Measurements from ENCODE around the gene ARHGAP26. TPM values are rescaled to one million over a fixed set of nuclear protein-coding genes. Genes with fewer than 3 reads are reported as not detected.

Gene ARHGAP26
- total RNA-seq, 1 experiment from 2014 or later, result 34.5 TPM

- intact Hi-C loops (cut with micrococcal nuclease), result no loop called here
- DNase-seq (ENCODE audit: low read depth, low spot score), result no peak
- H3K27ac ChIP-seq (ENCODE audit: low read depth, low read length), result no peak overlapping the region
- peaks cover 50 to 56% of the 10 kb centered on the region in 2 experiments for H3K4me1 ChIP-seq (ENCODE audit: control insufficient read depth in 1 of 2, insufficient read depth in 2 of 2, low read length in 2 of 2)
- no peak for ATAC-seq
- H3K4me2 ChIP-seq (ENCODE audit: low read length), result no peak overlapping the region
- no peaks in the 10 kb centered on the region for H3K27me3 ChIP-seq (ENCODE audit: insufficient read depth, low read length)
- no peaks in the 10 kb centered on the region for H3K9me2 ChIP-seq (ENCODE audit: insufficient read depth)
- H3K36me3 ChIP-seq (ENCODE audit: control insufficient read depth in 1 of 2, insufficient read depth in 2 of 2, low read length in 2 of 2), result no peaks in the 10 kb centered on the region
- no peak overlapping the region for H3K9ac ChIP-seq (ENCODE audit: low read length)
- no peak overlapping the region for H2AFZ ChIP-seq (ENCODE audit: low read depth, low read length, poor library complexity, severe bottlenecking)
- ChIA-PET RAD21 (ENCODE audit: low non-redundant PET in 1 of 2, low total read pairs in 2 of 2, uncharacterized antibody in 2 of 2, unreplicated experiment in 2 of 2) (no interaction called here), POLR2A (no interaction called here), CTCF (no interaction called here)
- no peaks in the 10 kb centered on the region for H3K9me3 ChIP-seq (ENCODE audit: control insufficient read depth in 1 of 2, insufficient read depth in 1 of 2, low read depth in 1 of 2, low read length in 2 of 2)
- H4K20me1 ChIP-seq (ENCODE audit: insufficient read depth), result no peaks in the 10 kb centered on the region
- TF ChIP-seq SP1 (IDR thresholded peaks at IDR 0.05; ENCODE audit: low read depth), result no peak
- no peak for TF ChIP-seq SIN3A (IDR thresholded peaks at IDR 0.05; ENCODE audit: low read depth)
- TF ChIP-seq, protein P1, sequence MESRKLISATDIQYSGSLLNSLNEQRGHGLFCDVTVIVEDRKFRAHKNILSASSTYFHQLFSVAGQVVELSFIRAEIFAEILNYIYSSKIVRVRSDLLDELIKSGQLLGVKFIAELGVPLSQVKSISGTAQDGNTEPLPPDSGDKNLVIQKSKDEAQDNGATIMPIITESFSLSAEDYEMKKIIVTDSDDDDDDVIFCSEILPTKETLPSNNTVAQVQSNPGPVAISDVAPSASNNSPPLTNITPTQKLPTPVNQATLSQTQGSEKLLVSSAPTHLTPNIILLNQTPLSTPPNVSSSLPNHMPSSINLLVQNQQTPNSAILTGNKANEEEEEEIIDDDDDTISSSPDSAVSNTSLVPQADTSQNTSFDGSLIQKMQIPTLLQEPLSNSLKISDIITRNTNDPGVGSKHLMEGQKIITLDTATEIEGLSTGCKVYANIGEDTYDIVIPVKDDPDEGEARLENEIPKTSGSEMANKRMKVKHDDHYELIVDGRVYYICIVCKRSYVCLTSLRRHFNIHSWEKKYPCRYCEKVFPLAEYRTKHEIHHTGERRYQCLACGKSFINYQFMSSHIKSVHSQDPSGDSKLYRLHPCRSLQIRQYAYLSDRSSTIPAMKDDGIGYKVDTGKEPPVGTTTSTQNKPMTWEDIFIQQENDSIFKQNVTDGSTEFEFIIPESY (IDR thresholded peaks at IDR 0.05; ENCODE audit: extremely low read depth, insufficient replicate concordance, low read length), result no peak
- no TSS peak for BruUV-seq (replicated peaks)
- peaks cover 6% of the 10 kb centered on the region; the same call in 1 of the 2 replicates for H3K79me2 ChIP-seq (ENCODE audit: insufficient read depth, low read length)
- no peak overlapping the region for H3K4me3 ChIP-seq (replicated peaks in 1 of 2; ENCODE audit: low read depth in 1 of 2, low read length in 2 of 2)
Observed at GRCh38 chr5:142813220-142813619, 43.0 kb downstream of the ARHGAP26 start.

DNA sequence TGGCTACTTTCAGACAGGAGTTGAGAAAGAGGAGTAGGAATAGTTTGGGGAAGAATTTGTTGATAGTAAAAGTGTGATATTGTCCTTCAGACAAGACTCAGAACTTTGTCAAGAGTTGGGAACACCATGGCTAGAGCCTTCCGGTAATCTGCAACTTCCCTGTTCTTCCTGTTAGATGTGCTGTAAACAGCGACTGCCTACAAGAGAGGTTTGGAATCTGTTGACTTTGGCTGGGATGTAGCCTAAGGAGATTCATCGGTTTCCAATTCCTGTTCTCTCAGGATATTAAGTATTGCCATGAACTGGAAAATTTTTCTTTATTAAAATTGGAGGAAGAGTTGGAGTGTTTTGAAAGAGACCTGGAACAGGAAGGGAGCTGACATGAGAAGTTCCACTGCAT lies 43.9 kb downstream of the ARHGAP26 start:
- intact Hi-C loops (cut with micrococcal nuclease), result no loop called here

More for the DNA sequence above, 43.9 kb downstream of the ARHGAP26 start:
- no peaks in the 10 kb centered on the region for H3K27me3 ChIP-seq (ENCODE audit: insufficient read depth, low read length)
- TF ChIP-seq SP1 (IDR thresholded peaks at IDR 0.05; ENCODE audit: low read depth) (no peak), ELF1 (IDR thresholded peaks at IDR 0.05; ENCODE audit: borderline replicate concordance, low read depth) (no peak), CEBPB (IDR thresholded peaks at IDR 0.05; ENCODE audit: low read depth) (no peak), TCF7L2 (IDR thresholded peaks at IDR 0.05; ENCODE audit: borderline replicate concordance, extremely low read depth, insufficient read depth, insufficient read length) (no peak), JUND (IDR thresholded peaks at IDR 0.05) (no peak), ZNF274 (IDR thresholded peaks at IDR 0.05; ENCODE audit: low read depth, low read length) (no peak), YY1 (IDR thresholded peaks at IDR 0.05; ENCODE audit: extremely low read depth, insufficient replicate concordance, low read depth, low read length) (no peak), CTCF (IDR thresholded peaks at IDR 0.05 in 2 of 3, conservative IDR thresholded peaks at IDR 0.05 in 1 of 3; ENCODE audit: borderline replicate concordance in 1 of 3, insufficient read depth in 1 of 3, low read depth in 2 of 3, low read length in 2 of 3) (no peak), SRF (IDR thresholded peaks at IDR 0.05; ENCODE audit: low read depth) (no peak)
- no peak overlapping the region for H3K9ac ChIP-seq (ENCODE audit: low read length)
- ATAC-seq (no peak), DNase-seq (ENCODE audit: low read depth, low spot score) (no peak)
- BruUV-seq (replicated peaks), result no TSS peak
- peaks cover 12% of the 10 kb centered on the region; the same call in 1 of the 2 replicates for H3K79me2 ChIP-seq (ENCODE audit: insufficient read depth, low read length)
- H3K4me2 ChIP-seq (ENCODE audit: low read length), result 0 out of 2 replicates have a peak overlapping the region, but pooled peaks have one; percentile 4
- H3K4me1 ChIP-seq (ENCODE audit: control insufficient read depth in 1 of 2, insufficient read depth in 2 of 2, low read length in 2 of 2), result peaks cover 59 to 65% of the 10 kb centered on the region in 2 experiments
- no peak overlapping the region for H3K4me3 ChIP-seq (replicated peaks in 1 of 2; ENCODE audit: low read depth in 1 of 2, low read length in 2 of 2)
- ChIA-PET CTCF (no interaction called here), POLR2A (no interaction called here), RAD21 (ENCODE audit: low non-redundant PET in 1 of 2, low total read pairs in 2 of 2, uncharacterized antibody in 2 of 2, unreplicated experiment in 2 of 2) (no interaction called here)
- no peak overlapping the region for H2AFZ ChIP-seq (ENCODE audit: low read depth, low read length, poor library complexity, severe bottlenecking)
- H3K9me2 ChIP-seq (ENCODE audit: insufficient read depth), result no peaks in the 10 kb centered on the region
- no peak overlapping the region for H3K27ac ChIP-seq (ENCODE audit: low read depth, low read length)
- H4K20me1 ChIP-seq (ENCODE audit: insufficient read depth), result no peaks in the 10 kb centered on the region
- no peaks in the 10 kb centered on the region for H3K9me3 ChIP-seq (ENCODE audit: control insufficient read depth in 1 of 2, insufficient read depth in 1 of 2, low read depth in 1 of 2, low read length in 2 of 2)
- H3K36me3 ChIP-seq (ENCODE audit: control insufficient read depth in 1 of 2, insufficient read depth in 2 of 2, low read length in 2 of 2), result no peaks in the 10 kb centered on the region
